H7 (cell line): ENCODE data around the gene SPRED2. TPM values are rescaled to one million over a fixed set of nuclear protein-coding genes. Genes with fewer than 3 reads are reported as not detected.

Experiments
- DNase-seq: peaks from one replicate; pipeline ENCODE4 v3.0.0; 2012
- H3K27me3 ChIP-seq: 2 replicates; pipeline ENCODE4 v1.6.0; 2011; ENCODE audit warnings: mild to moderate bottlenecking, low read length; ENCODE audit not compliant: control insufficient read depth, insufficient read depth
- H3K36me3 ChIP-seq: replicated peaks from 2 replicates; pipeline ENCODE4 v1.5.1; 2011; ENCODE audit warnings: low read length; ENCODE audit not compliant: control insufficient read depth, insufficient read depth
- H3K4me3 ChIP-seq: 2 replicates; pipeline ENCODE4 v1.5.1; 2011; ENCODE audit warnings: low read depth, mild to moderate bottlenecking, control low read depth, low read length, moderate library complexity; ENCODE audit not compliant: insufficient read depth
- total RNA-seq: library from RNA; depleted of rRNA; stranded (reverse); fragments of >200 nt; shearing (Covaris generic); gene quantifications from 2 replicates; pipeline ENCODE4 v1.2.3, GENCODE V29; 2014

The SPRED2 gene
- total RNA-seq, 1 experiment from 2014 or later, result 16.1 TPM

- DNase-seq, result no peak
- Histone ChIP-seq H3K27me3 (no peaks in the 10 kb centered on the region), H3K36me3 (no peaks in the 10 kb centered on the region), H3K4me3 (no peak overlapping the region)
Observed at GRCh38 chr2:65411056-65411795, 21.2 kb downstream of the SPRED2 start.

GRCh38 chr2:65409045-65409444, 23.4 kb downstream of the SPRED2 start:
- H3K4me3 ChIP-seq, result no peak overlapping the region

GRCh38 chr2:65407240-65407639, 25.2 kb downstream of the SPRED2 start:
- Histone ChIP-seq H3K4me3 (no peak overlapping the region), H3K27me3 (no peaks in the 10 kb centered on the region), H3K36me3 (no peaks in the 10 kb centered on the region)
- no peak for DNase-seq

More at GRCh38 chr2:65409045-65409444, 23.4 kb downstream of the SPRED2 start:
- H3K36me3 ChIP-seq, result no peaks in the 10 kb centered on the region
- DNase-seq, result no peak
- no peaks in the 10 kb centered on the region for H3K27me3 ChIP-seq

GRCh38 chr2:65404988-65405697, 27.3 kb downstream of the SPRED2 start:
- H3K36me3 ChIP-seq, result no peaks in the 10 kb centered on the region
- H3K27me3 ChIP-seq, result no peaks in the 10 kb centered on the region
- no peak for DNase-seq
- H3K4me3 ChIP-seq, result no peak overlapping the region

GRCh38 chr2:65403529-65403915, 28.9 kb downstream of the SPRED2 start:
- peak; percentile 47 for DNase-seq
- no peak overlapping the region for H3K4me3 ChIP-seq
- no peaks in the 10 kb centered on the region for H3K27me3 ChIP-seq
- no peaks in the 10 kb centered on the region for H3K36me3 ChIP-seq

GRCh38 chr2:65402780-65403528, 29.4 kb downstream of the SPRED2 start:
- H3K4me3 ChIP-seq, result no peak overlapping the region
- DNase-seq, result no peak
- no peaks in the 10 kb centered on the region for H3K36me3 ChIP-seq
- no peaks in the 10 kb centered on the region for H3K27me3 ChIP-seq

GRCh38 chr2:65402323-65402722, 30.1 kb downstream of the SPRED2 start:
- H3K27me3 ChIP-seq, result no peaks in the 10 kb centered on the region
- DNase-seq, result no peak
- no peak overlapping the region for H3K4me3 ChIP-seq
- H3K36me3 ChIP-seq, result no peaks in the 10 kb centered on the region

GRCh38 chr2:65397122-65397521, 35.3 kb downstream of the SPRED2 start:
- H3K36me3 ChIP-seq, result no peaks in the 10 kb centered on the region
- no peak overlapping the region for H3K4me3 ChIP-seq
- no peaks in the 10 kb centered on the region for H3K27me3 ChIP-seq
- no peak for DNase-seq

- Histone ChIP-seq H3K36me3 (no peaks in the 10 kb centered on the region), H3K27me3 (no peaks in the 10 kb centered on the region), H3K4me3 (no peak overlapping the region)
- no peak for DNase-seq
Observed at GRCh38 chr2:65396348-65397026, 35.9 kb downstream of the SPRED2 start.

- no peak for DNase-seq
- Histone ChIP-seq H3K4me3 (no peak overlapping the region), H3K36me3 (no peaks in the 10 kb centered on the region), H3K27me3 (no peaks in the 10 kb centered on the region)
Observed at GRCh38 chr2:65395621-65396347, 36.6 kb downstream of the SPRED2 start.

GRCh38 chr2:65393743-65394422, 38.5 kb downstream of the SPRED2 start:
- Histone ChIP-seq H3K36me3 (no peaks in the 10 kb centered on the region), H3K4me3 (no peak overlapping the region), H3K27me3 (no peaks in the 10 kb centered on the region)
- DNase-seq, result no peak

GRCh38 chr2:65393046-65393445, 39.4 kb downstream of the SPRED2 start:
- H3K4me3 ChIP-seq, result no peak overlapping the region
- no peaks in the 10 kb centered on the region for H3K27me3 ChIP-seq
- no peaks in the 10 kb centered on the region for H3K36me3 ChIP-seq
- DNase-seq, result no peak

GRCh38 chr2:65392609-65393008, 39.8 kb downstream of the SPRED2 start:
- Histone ChIP-seq H3K36me3 (no peaks in the 10 kb centered on the region), H3K27me3 (no peaks in the 10 kb centered on the region), H3K4me3 (no peak overlapping the region)
- DNase-seq, result no peak
